Nephron progenitor cell (in vitro differentiated cells): ENCODE results near the gene CARD19.

Experiments
- DNase-seq: peaks from one replicate; pipeline ENCODE4 v3.0.0; 2021
- H3K27ac Mint-ChIP-seq: 2 replicates; pipeline ENCODE4 v1.8.0; 2021; ENCODE audit warnings: mild to moderate bottlenecking, moderate library complexity, mixed read lengths
- H3K27me3 Mint-ChIP-seq: 2 replicates; pipeline ENCODE4 v1.8.0; 2021; ENCODE audit warnings: mild to moderate bottlenecking, low read depth, mixed read lengths; ENCODE audit not compliant: poor library complexity
- H3K36me3 Mint-ChIP-seq: 2 replicates; pipeline ENCODE4 v1.8.0; 2021; ENCODE audit warnings: low read depth, mixed read lengths
- H3K4me1 Mint-ChIP-seq: 2 replicates; pipeline ENCODE4 v1.8.0; 2021; ENCODE audit warnings: mixed read lengths
- H3K4me3 Mint-ChIP-seq: 2 replicates; pipeline ENCODE4 v1.8.0; 2021; ENCODE audit warnings: mild to moderate bottlenecking, moderate library complexity, mixed read lengths
- H3K9me3 Mint-ChIP-seq: 2 replicates; pipeline ENCODE4 v1.8.0; 2021; ENCODE audit warnings: mild to moderate bottlenecking, moderate library complexity, mixed read lengths
- CTCF ChIP-seq: fragments of 200-600 bp; sonication (generic); IDR thresholded peaks from 2 replicates; pipeline ENCODE4 v1.5.0; 2021; ENCODE audit warnings: antibody characterized with exemption

Gene CARD19

DNA sequence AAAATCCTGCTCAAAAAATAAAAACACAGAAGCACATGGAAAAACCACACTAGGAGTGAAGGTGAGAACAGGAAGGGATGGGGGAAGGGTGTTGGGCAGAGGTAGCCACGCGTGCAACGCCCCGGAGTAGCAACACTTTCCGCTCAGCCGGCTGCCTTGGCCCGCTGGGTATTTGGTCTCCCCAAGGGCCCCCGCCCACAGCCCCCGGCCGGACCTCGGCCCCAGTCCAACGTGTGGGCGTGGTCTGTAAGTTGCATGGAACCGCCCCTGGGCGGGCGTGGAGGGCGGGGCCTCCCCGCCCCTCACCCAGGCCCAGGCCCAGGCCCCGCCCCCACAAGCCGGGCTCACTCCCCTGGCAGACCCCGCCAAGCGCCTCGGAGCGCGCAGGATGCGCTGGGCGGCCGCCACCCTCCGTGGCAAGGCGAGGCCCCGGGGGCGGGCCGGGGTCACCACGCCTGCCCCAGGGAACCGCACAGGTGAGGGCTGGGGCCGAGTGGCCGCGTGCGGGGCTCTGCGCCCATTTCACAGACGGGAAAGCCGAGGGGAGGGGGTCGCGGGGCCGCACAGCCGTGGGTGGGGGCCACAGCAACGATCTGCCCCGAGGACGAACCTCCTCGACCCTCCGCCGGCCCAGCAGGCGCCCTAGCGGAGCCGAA, 37.5 kb upstream of the CARD19 start, which contains the start of gene SUSD3:
SUSD3 (plus strand) TSS at position 347 of the 656 bp plus-strand sequence; CDS start at position 389, 42 bp downstream.
- peak within 1 kb of the TSS; percentile 58 for H3K4me3 Mint-ChIP-seq
- peak; percentile 86 for DNase-seq
- H3K27ac Mint-ChIP-seq, result no peak within 1 kb of the TSS
- no peak for TF ChIP-seq CTCF
- H3K27me3 Mint-ChIP-seq, result peaks cover 18% of the 10 kb centered on the region
- peaks cover 48% of the 10 kb centered on the region for H3K4me1 Mint-ChIP-seq
- no peaks in the 10 kb centered on the region for H3K36me3 Mint-ChIP-seq
- H3K9me3 Mint-ChIP-seq, result no peaks in the 10 kb centered on the region

DNA sequence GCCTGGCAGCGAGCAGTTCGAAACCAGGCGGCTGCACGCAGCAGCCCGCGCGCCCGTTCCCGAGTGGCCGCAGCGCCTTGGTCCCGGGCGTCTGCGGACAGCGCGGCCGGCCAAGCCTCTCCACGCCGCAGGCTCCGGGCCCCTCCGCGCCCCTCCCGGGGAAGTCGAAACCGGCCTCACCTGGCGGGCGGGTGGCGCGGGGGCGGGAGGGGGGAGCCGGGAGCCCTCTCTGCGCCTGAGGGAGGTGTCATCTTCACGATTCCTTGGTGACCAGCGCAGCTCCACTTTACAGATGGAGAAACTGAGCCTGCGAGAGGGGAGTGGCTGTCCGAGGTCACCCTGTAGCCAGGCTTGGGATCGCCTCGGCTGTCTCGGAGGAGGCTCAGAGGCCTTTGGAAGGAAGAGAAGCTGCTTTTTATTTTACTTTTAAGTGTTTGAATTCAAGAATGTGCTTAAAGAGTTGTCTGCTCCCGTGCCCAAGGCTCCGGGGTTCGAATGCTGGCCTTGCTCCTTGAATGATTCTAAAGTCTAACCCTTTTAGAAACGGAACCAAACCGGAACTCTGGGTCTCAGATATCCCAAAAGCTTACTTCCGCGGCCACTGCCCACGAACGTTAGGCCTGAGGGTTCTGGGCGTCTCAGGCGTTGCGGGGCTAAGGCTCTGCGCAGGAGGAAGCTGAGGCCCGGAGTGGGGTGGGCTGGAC, 36.9 kb upstream of the CARD19 start:
- peak overlapping the region; percentile 58 for H3K4me3 Mint-ChIP-seq
- no peak for DNase-seq
- H3K4me1 Mint-ChIP-seq, result peaks cover 42% of the 10 kb centered on the region
- no peak for TF ChIP-seq CTCF
- H3K27ac Mint-ChIP-seq, result no peak overlapping the region
- H3K9me3 Mint-ChIP-seq, result no peaks in the 10 kb centered on the region
- H3K36me3 Mint-ChIP-seq, result no peaks in the 10 kb centered on the region
- H3K27me3 Mint-ChIP-seq, result peaks cover 20% of the 10 kb centered on the region

GRCh38 chr9:93059715-93060578, 36.1 kb upstream of the CARD19 start:
- no peaks in the 10 kb centered on the region for H3K36me3 Mint-ChIP-seq
- H3K9me3 Mint-ChIP-seq, result no peaks in the 10 kb centered on the region
- H3K27me3 Mint-ChIP-seq, result peaks cover 20% of the 10 kb centered on the region
- no peak for TF ChIP-seq CTCF
- DNase-seq, result no peak
- no peak overlapping the region for H3K27ac Mint-ChIP-seq
- peaks cover 47% of the 10 kb centered on the region for H3K4me1 Mint-ChIP-seq
- H3K4me3 Mint-ChIP-seq, result no peak overlapping the region

GRCh38 chr9:93060746-93061259, 35.2 kb upstream of the CARD19 start:
- Mint-ChIP-seq H3K4me3 (no peak overlapping the region), H3K36me3 (no peaks in the 10 kb centered on the region), H3K9me3 (no peaks in the 10 kb centered on the region), H3K4me1 (peaks cover 51% of the 10 kb centered on the region), H3K27ac (no peak overlapping the region), H3K27me3 (peaks cover 20% of the 10 kb centered on the region)
- DNase-seq, result no peak
- no peak for TF ChIP-seq CTCF

- DNase-seq, result no peak
- H3K4me1 Mint-ChIP-seq, result peaks cover 51% of the 10 kb centered on the region
- no peaks in the 10 kb centered on the region for H3K9me3 Mint-ChIP-seq
- no peak for TF ChIP-seq CTCF
- H3K36me3 Mint-ChIP-seq, result no peaks in the 10 kb centered on the region
- no peak overlapping the region for H3K4me3 Mint-ChIP-seq
- H3K27me3 Mint-ChIP-seq, result peaks cover 20% of the 10 kb centered on the region
- H3K27ac Mint-ChIP-seq, result no peak overlapping the region
These were observed 34.7 kb upstream of the CARD19 start for GRCh38 chr9:93061260-93061751.
